Transverse colon (tissue), 4 donors: ENCODE measurements around the gene DPH7.

ENCODE experiments used
- EP300 ChIP-seq: sonication (generic); formaldehyde crosslinking; IDR thresholded peaks from one replicate; pipeline ENCODE4 v1.6.1; 2017; ENCODE audit warnings: antibody characterized with exemption, low read depth
- POLR2A ChIP-seq: fragments of 450-650 bp; IDR thresholded peaks from one replicate; pipeline ENCODE4 v1.6.1; 2016; ENCODE audit warnings: antibody characterized with exemption, mild to moderate bottlenecking, moderate library complexity
- POLR2AphosphoS5 ChIP-seq, 3 donors: sonication (generic); formaldehyde crosslinking; IDR thresholded peaks; one replicate each; pipeline ENCODE4 v1.6.1; 2016; ENCODE audit warnings: antibody characterized with exemption in 3 of 3
- TF ChIP-seq, protein P1 (sequence below), 5 experiments: fragments of 200-600 bp in 3 of 5; fragments of 450-650 bp in 2 of 5; sonication (generic) in 3 of 5; IDR thresholded peaks; 1 replicate in 2 of 5; 2 replicates in 3 of 5; pipeline ENCODE4 v1.5.1; 2016 to 2017; ENCODE audit warnings: antibody characterized with exemption in 5 of 5, inconsistent platforms in 3 of 5, mild to moderate bottlenecking in 2 of 5, moderate library complexity in 1 of 5

DNA sequence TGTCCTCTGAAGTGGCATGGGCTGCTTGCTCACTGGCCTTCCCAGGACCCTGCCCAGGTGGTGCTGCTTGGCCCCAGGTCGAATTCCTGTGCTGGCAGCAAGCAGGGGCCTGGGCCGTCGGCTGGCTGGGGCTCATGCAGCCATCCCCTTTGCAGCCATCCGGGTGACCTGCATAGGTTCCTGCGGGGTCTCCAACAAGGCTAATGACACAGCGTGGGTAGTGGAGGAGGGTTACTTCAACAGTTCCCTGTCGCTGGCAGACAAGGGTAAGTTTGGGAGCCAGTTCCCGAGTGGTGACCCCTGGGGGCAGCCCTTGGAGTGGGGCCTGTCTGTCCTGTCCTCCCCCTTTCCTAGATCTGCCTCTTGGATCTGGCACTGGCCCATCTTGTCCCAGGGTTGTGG, 34.0 kb upstream of the DPH7 start:
- TF ChIP-seq, protein P1, sequence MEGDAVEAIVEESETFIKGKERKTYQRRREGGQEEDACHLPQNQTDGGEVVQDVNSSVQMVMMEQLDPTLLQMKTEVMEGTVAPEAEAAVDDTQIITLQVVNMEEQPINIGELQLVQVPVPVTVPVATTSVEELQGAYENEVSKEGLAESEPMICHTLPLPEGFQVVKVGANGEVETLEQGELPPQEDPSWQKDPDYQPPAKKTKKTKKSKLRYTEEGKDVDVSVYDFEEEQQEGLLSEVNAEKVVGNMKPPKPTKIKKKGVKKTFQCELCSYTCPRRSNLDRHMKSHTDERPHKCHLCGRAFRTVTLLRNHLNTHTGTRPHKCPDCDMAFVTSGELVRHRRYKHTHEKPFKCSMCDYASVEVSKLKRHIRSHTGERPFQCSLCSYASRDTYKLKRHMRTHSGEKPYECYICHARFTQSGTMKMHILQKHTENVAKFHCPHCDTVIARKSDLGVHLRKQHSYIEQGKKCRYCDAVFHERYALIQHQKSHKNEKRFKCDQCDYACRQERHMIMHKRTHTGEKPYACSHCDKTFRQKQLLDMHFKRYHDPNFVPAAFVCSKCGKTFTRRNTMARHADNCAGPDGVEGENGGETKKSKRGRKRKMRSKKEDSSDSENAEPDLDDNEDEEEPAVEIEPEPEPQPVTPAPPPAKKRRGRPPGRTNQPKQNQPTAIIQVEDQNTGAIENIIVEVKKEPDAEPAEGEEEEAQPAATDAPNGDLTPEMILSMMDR (IDR thresholded peaks at IDR 0.05) = no peak
- TF ChIP-seq POLR2A (no peak), POLR2AphosphoS5 (IDR thresholded peaks at IDR 0.05) (no peak), EP300 (no peak)
